ENCODE data around the gene SRGAP1.

Gene SRGAP1

GRCh38 chr12:63844391-63845341, at the start of gene SRGAP1:
TSS of gene SRGAP1 (plus strand) at chr12:63844700. CDS start at chr12:63844817, 117 bp downstream.
- ATAC-seq (no peak), DNase-seq (peak; percentile 4)
- peak within 1 kb of the TSS; percentile 80 for H3K4me3 Mint-ChIP-seq
- no peaks in the 10 kb centered on the region for H3K36me3 Mint-ChIP-seq (ENCODE audit: low read depth)
- H3K4me1 Mint-ChIP-seq: peaks cover 9% of the 10 kb centered on the region
- no peak within 1 kb of the TSS for H3K27ac Mint-ChIP-seq
- H3K27me3 Mint-ChIP-seq: peaks cover 33% of the 10 kb centered on the region
- no peaks in the 10 kb centered on the region for H3K9me3 Mint-ChIP-seq

GRCh38 chr12:63795032-63795687, 49.3 kb upstream of the SRGAP1 start:
- no peaks in the 10 kb centered on the region for H3K27me3 Mint-ChIP-seq

GRCh38 chr12:63795944-63796343, 48.6 kb upstream of the SRGAP1 start:
- no peaks in the 10 kb centered on the region for H3K27me3 Mint-ChIP-seq
- H3K4me3 Mint-ChIP-seq: no peak overlapping the region
- ATAC-seq (no peak), DNase-seq (no peak)
- peaks cover 10% of the 10 kb centered on the region for H3K36me3 Mint-ChIP-seq (ENCODE audit: low read depth)
- peaks cover 6% of the 10 kb centered on the region for H3K4me1 Mint-ChIP-seq
- H3K9me3 Mint-ChIP-seq: no peaks in the 10 kb centered on the region
- no peak overlapping the region for H3K27ac Mint-ChIP-seq

More at GRCh38 chr12:63795032-63795687, 49.3 kb upstream of the SRGAP1 start:
- Mint-ChIP-seq H3K27ac (no peak overlapping the region), H3K4me1 (peaks cover 6% of the 10 kb centered on the region), H3K9me3 (no peaks in the 10 kb centered on the region), H3K4me3 (no peak overlapping the region), H3K36me3 (ENCODE audit: low read depth) (peaks cover 17% of the 10 kb centered on the region)
- no peak for DNase-seq
- ATAC-seq: no peak

- peaks cover 2% of the 10 kb centered on the region for H3K36me3 Mint-ChIP-seq (ENCODE audit: low read depth)
- ATAC-seq (no peak), DNase-seq (no peak)
- H3K4me1 Mint-ChIP-seq: no peaks in the 10 kb centered on the region
- H3K27me3 Mint-ChIP-seq: no peaks in the 10 kb centered on the region
- H3K9me3 Mint-ChIP-seq: no peaks in the 10 kb centered on the region
- no peak overlapping the region for H3K27ac Mint-ChIP-seq
- H3K4me3 Mint-ChIP-seq: no peak overlapping the region
These were observed 42.4 kb upstream of the SRGAP1 start for GRCh38 chr12:63802012-63802608.

GRCh38 chr12:63804746-63805145, 39.8 kb upstream of the SRGAP1 start:
- ATAC-seq (no peak), DNase-seq (no peak)

GRCh38 chr12:63805704-63806672, 38.5 kb upstream of the SRGAP1 start:
- ATAC-seq: no peak
- H3K9me3 Mint-ChIP-seq: no peaks in the 10 kb centered on the region
- H3K27ac Mint-ChIP-seq: no peak overlapping the region
- no peaks in the 10 kb centered on the region for H3K27me3 Mint-ChIP-seq
- no peak for DNase-seq
- peaks cover 5% of the 10 kb centered on the region for H3K36me3 Mint-ChIP-seq (ENCODE audit: low read depth)
- H3K4me1 Mint-ChIP-seq: peaks cover 5% of the 10 kb centered on the region
- H3K4me3 Mint-ChIP-seq: no peak overlapping the region

More at GRCh38 chr12:63804746-63805145, 39.8 kb upstream of the SRGAP1 start:
- H3K4me1 Mint-ChIP-seq: peaks cover 4% of the 10 kb centered on the region
- no peak overlapping the region for H3K4me3 Mint-ChIP-seq
- H3K36me3 Mint-ChIP-seq (ENCODE audit: low read depth): peaks cover 5% of the 10 kb centered on the region
- H3K9me3 Mint-ChIP-seq: no peaks in the 10 kb centered on the region
- H3K27ac Mint-ChIP-seq: no peak overlapping the region
- H3K27me3 Mint-ChIP-seq: no peaks in the 10 kb centered on the region

GRCh38 chr12:63808631-63809030, 35.9 kb upstream of the SRGAP1 start:
- DNase-seq: no peak
- Mint-ChIP-seq H3K27ac (no peak overlapping the region), H3K9me3 (no peaks in the 10 kb centered on the region), H3K36me3 (ENCODE audit: low read depth) (peaks cover 5% of the 10 kb centered on the region), H3K4me1 (peaks cover 5% of the 10 kb centered on the region), H3K4me3 (no peak overlapping the region), H3K27me3 (no peaks in the 10 kb centered on the region)
- ATAC-seq: no peak

- no peaks in the 10 kb centered on the region for H3K9me3 Mint-ChIP-seq
- no peak overlapping the region for H3K27ac Mint-ChIP-seq
- H3K36me3 Mint-ChIP-seq (ENCODE audit: low read depth): peaks cover 5% of the 10 kb centered on the region
- H3K27me3 Mint-ChIP-seq: no peaks in the 10 kb centered on the region
- ATAC-seq (no peak), DNase-seq (no peak)
- H3K4me3 Mint-ChIP-seq: no peak overlapping the region
- peaks cover 12% of the 10 kb centered on the region for H3K4me1 Mint-ChIP-seq
These were observed 34.9 kb upstream of the SRGAP1 start for GRCh38 chr12:63809566-63809965.

- Mint-ChIP-seq H3K27me3 (no peaks in the 10 kb centered on the region), H3K4me1 (peaks cover 28% of the 10 kb centered on the region), H3K9me3 (no peaks in the 10 kb centered on the region), H3K36me3 (ENCODE audit: low read depth) (peaks cover 2% of the 10 kb centered on the region), H3K4me3 (no peak overlapping the region), H3K27ac (no peak overlapping the region)
- DNase-seq: no peak
- no peak for ATAC-seq
These were observed 33.2 kb upstream of the SRGAP1 start for GRCh38 chr12:63811334-63811733.

- no peak for DNase-seq
- no peak for ATAC-seq
- Mint-ChIP-seq H3K27me3 (no peaks in the 10 kb centered on the region), H3K4me1 (peaks cover 28% of the 10 kb centered on the region), H3K36me3 (ENCODE audit: low read depth) (peaks cover 2% of the 10 kb centered on the region), H3K9me3 (no peaks in the 10 kb centered on the region), H3K27ac (no peak overlapping the region), H3K4me3 (no peak overlapping the region)
These were observed 32.7 kb upstream of the SRGAP1 start for GRCh38 chr12:63811755-63812154.

GRCh38 chr12:63814146-63814772, 30.2 kb upstream of the SRGAP1 start:
- Mint-ChIP-seq H3K4me1 (peaks cover 28% of the 10 kb centered on the region), H3K9me3 (peaks cover 8% of the 10 kb centered on the region), H3K27ac (peak overlapping the region; percentile 66), H3K4me3 (no peak overlapping the region), H3K36me3 (ENCODE audit: low read depth) (no peaks in the 10 kb centered on the region), H3K27me3 (no peaks in the 10 kb centered on the region)
- DNase-seq: no peak
- ATAC-seq: no peak

GRCh38 chr12:63815482-63815852, 29.0 kb upstream of the SRGAP1 start:
- peak overlapping the region; percentile 50 for H3K27ac Mint-ChIP-seq
- H3K4me1 Mint-ChIP-seq: peaks cover 23% of the 10 kb centered on the region
- H3K27me3 Mint-ChIP-seq: peaks cover 5% of the 10 kb centered on the region
- peak overlapping the region; percentile 7 for H3K4me3 Mint-ChIP-seq
- DNase-seq: no peak
- H3K36me3 Mint-ChIP-seq (ENCODE audit: low read depth): no peaks in the 10 kb centered on the region
- ATAC-seq: no peak
- peaks cover 12% of the 10 kb centered on the region for H3K9me3 Mint-ChIP-seq

- H3K27me3 Mint-ChIP-seq: peaks cover 8% of the 10 kb centered on the region
- H3K4me3 Mint-ChIP-seq: no peak overlapping the region
- peaks cover 12% of the 10 kb centered on the region for H3K9me3 Mint-ChIP-seq
- H3K4me1 Mint-ChIP-seq: peaks cover 23% of the 10 kb centered on the region
- no peak for ATAC-seq
- peak overlapping the region; percentile 50 for H3K27ac Mint-ChIP-seq
- H3K36me3 Mint-ChIP-seq (ENCODE audit: low read depth): no peaks in the 10 kb centered on the region
- no peak for DNase-seq
These were observed 28.5 kb upstream of the SRGAP1 start for GRCh38 chr12:63816031-63816430.

Measured in activated naive CD8-positive, alpha-beta T cell treated with anti-CD3 and anti-CD28 coated beads, Interleukin-2, amount 50 U/mL, for 24 hours (primary cell).